Calu3 (cell line): Measurements from ENCODE around the gene CDKN2AIP. TPM values are rescaled to one million over a fixed set of nuclear protein-coding genes. Genes with fewer than 3 reads are reported as not detected.

Experiments used
- Bru-seq: library from RNA; stranded (reverse); fragments of 400-500 nt; gene quantifications from one replicate; lab custom pipeline; 2021; lab: Mats Ljungman, UMichigan
- BruChase-seq, 2 experiments: library from RNA; stranded (reverse); fragments of 400-500 nt; gene quantifications; one replicate each; lab custom pipeline; 2021; lab: Mats Ljungman, UMichigan
- BruUV-seq: library from RNA; stranded (reverse); fragments of 400-500 nt; replicated peaks from 2 replicates; lab custom pipeline; 2021; lab: Mats Ljungman, UMichigan
- CTCF ChIA-PET: fragments of 300-600 bp; sonication (Branson Sonifier 250); formaldehyde crosslinking; loops from one replicate; lab custom pipeline; 2022; ENCODE audit warnings: antibody characterized with exemption; lab: Charles Lee
- DNase-seq: peaks from one replicate; pipeline ENCODE4 v3.0.0; 2022
- H3K27ac Mint-ChIP-seq: one replicate; pipeline ENCODE4 v1.8.0; 2022; ENCODE audit warnings: mixed read lengths; ENCODE audit not compliant: unreplicated experiment
- H3K27me3 Mint-ChIP-seq: one replicate; pipeline ENCODE4 v1.8.0; 2022; ENCODE audit warnings: mixed read lengths; ENCODE audit not compliant: unreplicated experiment
- H3K36me3 Mint-ChIP-seq: one replicate; pipeline ENCODE4 v1.8.0; 2022; ENCODE audit warnings: mild to moderate bottlenecking, moderate library complexity, mixed read lengths; ENCODE audit not compliant: insufficient read depth, unreplicated experiment
- H3K4me1 Mint-ChIP-seq: one replicate; pipeline ENCODE4 v1.8.0; 2022; ENCODE audit warnings: mild to moderate bottlenecking, low read depth, mixed read lengths; ENCODE audit not compliant: unreplicated experiment
- H3K4me3 Mint-ChIP-seq: one replicate; pipeline ENCODE4 v1.8.0; 2022; ENCODE audit warnings: mild to moderate bottlenecking, low read depth, moderate library complexity, mixed read lengths; ENCODE audit not compliant: unreplicated experiment
- H3K9me3 Mint-ChIP-seq: one replicate; pipeline ENCODE4 v1.8.0; 2022; ENCODE audit warnings: low read depth, mixed read lengths; ENCODE audit not compliant: unreplicated experiment
- intact Hi-C: fragments of 100-400 bp; cut with micrococcal nuclease; formaldehyde crosslinking; loops from one replicate; pipeline ENCODE4 v1.10.0; 2022; ENCODE audit not compliant: unreplicated experiment
- long read RNA-seq: library from polyadenylated mRNA; stranded (forward); transcript quantifications from one replicate; pipeline ENCODE4 v2.0.0, GENCODE V29; 2022
- total RNA-seq: library from RNA; stranded (reverse); gene quantifications from 2 replicates; pipeline ENCODE4 v1.2.3, GENCODE V29; 2022
- TF ChIP-seq, protein P1 (sequence below): fragments of 200-600 bp; IDR thresholded peaks from one replicate; pipeline ENCODE4 v1.8.0; 2022; ENCODE audit warnings: antibody characterized with exemption; ENCODE audit not compliant: unreplicated experiment

CDKN2AIP gene, protein sequence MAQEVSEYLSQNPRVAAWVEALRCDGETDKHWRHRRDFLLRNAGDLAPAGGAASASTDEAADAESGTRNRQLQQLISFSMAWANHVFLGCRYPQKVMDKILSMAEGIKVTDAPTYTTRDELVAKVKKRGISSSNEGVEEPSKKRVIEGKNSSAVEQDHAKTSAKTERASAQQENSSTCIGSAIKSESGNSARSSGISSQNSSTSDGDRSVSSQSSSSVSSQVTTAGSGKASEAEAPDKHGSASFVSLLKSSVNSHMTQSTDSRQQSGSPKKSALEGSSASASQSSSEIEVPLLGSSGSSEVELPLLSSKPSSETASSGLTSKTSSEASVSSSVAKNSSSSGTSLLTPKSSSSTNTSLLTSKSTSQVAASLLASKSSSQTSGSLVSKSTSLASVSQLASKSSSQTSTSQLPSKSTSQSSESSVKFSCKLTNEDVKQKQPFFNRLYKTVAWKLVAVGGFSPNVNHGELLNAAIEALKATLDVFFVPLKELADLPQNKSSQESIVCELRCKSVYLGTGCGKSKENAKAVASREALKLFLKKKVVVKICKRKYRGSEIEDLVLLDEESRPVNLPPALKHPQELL
- total RNA-seq (17.2 and 17.5 TPM in 2 replicates), Bru-seq, nascent RNA (percentile 95 among the genes with signal in this experiment), BruChase-seq, experiment 1, labeled RNA remaining after a 6-hour chase (percentile 72 among the genes with signal in this experiment), BruChase-seq, experiment 2, labeled RNA remaining after a 2-hour chase (percentile 87 among the genes with signal in this experiment)
- long read RNA-seq, transcript CDKN2AIP-203 (3 exons, 2,721 nt) = major isoform, 14 of 27 reads
- long read RNA-seq, transcript CDKN2AIP-201 (3 exons, 2,646 nt) = minor isoform, 7 of 27 reads
- long read RNA-seq, partial matches to known transcripts = 1 of 27 reads
- long read RNA-seq, other reads (novel, unspliced or antisense) = 2 of 27 reads

DNA sequence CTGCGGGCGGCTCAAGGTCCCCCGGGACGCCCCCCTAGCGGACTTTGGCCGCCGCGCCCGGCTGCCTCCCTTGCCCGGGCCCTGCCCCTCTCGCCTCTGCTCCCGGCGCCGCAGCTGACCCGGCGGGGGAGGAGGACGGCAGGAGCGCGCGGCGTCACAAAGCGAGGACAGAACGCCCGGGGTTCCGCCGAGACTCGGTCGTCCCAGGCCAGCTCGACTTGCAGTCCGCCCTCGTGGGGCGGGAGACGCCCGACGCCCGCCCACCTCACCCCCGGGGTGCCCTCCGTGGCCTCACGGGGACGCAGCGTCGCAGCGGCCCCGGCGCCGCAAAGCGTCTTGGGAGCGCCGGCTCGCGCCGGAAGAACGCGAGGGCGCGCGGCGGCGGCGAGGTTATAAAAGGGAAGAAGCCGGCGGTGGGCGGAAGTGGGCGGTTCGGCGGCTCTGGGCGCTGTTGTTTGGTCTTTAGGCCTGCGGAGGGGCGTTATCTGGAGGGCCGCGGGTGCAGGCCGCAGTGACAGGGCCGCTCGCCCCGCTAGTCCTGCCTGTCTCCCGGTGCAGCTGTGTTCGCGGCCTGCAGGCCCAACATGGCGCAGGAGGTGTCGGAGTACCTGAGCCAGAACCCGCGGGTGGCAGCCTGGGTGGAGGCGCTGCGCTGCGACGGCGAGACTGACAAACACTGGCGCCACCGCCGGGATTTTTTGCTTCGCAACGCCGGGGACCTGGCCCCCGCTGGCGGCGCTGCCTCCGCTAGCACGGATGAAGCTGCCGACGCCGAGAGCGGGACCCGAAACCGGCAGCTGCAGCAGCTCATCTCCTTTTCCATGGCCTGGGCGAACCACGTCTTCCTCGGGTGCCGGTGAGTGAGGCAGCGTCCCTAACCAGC lies at the start of gene CDKN2AIP:
TSS of gene CDKN2AIP (plus strand) at position 423 of the 883 bp plus-strand sequence. CDS start at position 585, 162 bp downstream.
- peak; percentile 87 for DNase-seq
- Mint-ChIP-seq H3K36me3 (peaks cover 56% of the 10 kb centered on the region), H3K27ac (peak within 1 kb of the TSS; percentile 83), H3K4me3 (peak within 1 kb of the TSS; percentile 90), H3K9me3 (peaks cover 3% of the 10 kb centered on the region), H3K27me3 (no peaks in the 10 kb centered on the region), H3K4me1 (peaks cover 25% of the 10 kb centered on the region)
- CTCF ChIA-PET = interaction anchor here (1.3 to 2.5 kb wide), 4 partner anchors 21 to 37 kb away, joined by 3 to 11 read pairs (median 4); no protein-coding TSS in a partner anchor
- TF ChIP-seq, protein P1, sequence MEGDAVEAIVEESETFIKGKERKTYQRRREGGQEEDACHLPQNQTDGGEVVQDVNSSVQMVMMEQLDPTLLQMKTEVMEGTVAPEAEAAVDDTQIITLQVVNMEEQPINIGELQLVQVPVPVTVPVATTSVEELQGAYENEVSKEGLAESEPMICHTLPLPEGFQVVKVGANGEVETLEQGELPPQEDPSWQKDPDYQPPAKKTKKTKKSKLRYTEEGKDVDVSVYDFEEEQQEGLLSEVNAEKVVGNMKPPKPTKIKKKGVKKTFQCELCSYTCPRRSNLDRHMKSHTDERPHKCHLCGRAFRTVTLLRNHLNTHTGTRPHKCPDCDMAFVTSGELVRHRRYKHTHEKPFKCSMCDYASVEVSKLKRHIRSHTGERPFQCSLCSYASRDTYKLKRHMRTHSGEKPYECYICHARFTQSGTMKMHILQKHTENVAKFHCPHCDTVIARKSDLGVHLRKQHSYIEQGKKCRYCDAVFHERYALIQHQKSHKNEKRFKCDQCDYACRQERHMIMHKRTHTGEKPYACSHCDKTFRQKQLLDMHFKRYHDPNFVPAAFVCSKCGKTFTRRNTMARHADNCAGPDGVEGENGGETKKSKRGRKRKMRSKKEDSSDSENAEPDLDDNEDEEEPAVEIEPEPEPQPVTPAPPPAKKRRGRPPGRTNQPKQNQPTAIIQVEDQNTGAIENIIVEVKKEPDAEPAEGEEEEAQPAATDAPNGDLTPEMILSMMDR = no peak
- intact Hi-C loops = no loop called here
- no TSS peak for BruUV-seq

DNA sequence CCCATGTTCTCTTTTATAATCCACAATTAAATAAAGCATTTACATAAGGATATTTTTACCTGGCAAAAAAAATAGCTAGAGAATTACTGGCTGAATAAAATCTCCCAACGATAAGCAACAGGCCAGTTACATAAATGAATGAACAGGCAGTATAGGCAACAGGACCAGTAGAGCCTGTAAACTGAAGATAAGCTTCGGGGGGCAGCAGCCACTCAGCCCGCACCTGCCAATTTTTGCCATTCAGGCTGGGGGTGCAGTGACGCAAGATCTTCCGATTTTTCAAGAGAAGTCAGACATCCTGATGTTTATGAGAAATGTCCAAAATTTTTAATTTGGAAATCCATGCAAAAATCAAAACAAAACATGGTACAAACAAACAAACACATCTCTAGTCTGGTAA lies 49.0 kb upstream of the CDKN2AIP start:
- H3K27ac Mint-ChIP-seq = no peak overlapping the region
- TF ChIP-seq, protein P1 = no peak
- peaks cover 28% of the 10 kb centered on the region for H3K4me1 Mint-ChIP-seq
- no peak overlapping the region for H3K4me3 Mint-ChIP-seq
- CTCF ChIA-PET = no interaction called here
- DNase-seq = no peak
- no peaks in the 10 kb centered on the region for H3K9me3 Mint-ChIP-seq
- H3K27me3 Mint-ChIP-seq = no peaks in the 10 kb centered on the region
- intact Hi-C loops = no loop called here
- no TSS peak for BruUV-seq
- H3K36me3 Mint-ChIP-seq = peaks cover 4% of the 10 kb centered on the region

DNA sequence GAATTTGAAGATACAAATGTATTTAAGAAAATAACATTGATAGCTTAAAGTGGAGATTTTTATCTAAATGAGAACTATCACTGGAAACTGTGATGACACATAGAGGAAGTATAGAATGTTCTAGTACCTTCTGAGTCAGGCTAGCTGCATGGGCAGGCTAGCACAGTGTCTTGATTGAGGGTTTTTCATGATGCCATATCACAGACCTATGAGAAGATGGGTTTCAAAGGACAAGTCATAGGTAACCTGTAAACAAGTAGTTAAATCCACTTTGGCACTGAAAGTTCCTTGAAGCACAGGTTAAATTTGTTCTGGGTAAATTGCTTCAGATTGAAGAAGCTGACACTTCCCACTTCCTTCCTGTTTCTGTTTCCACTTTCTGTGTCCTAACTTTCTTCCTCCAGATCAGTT lies 48.2 kb upstream of the CDKN2AIP start:
- intact Hi-C loops = no loop called here
- H3K9me3 Mint-ChIP-seq = no peaks in the 10 kb centered on the region
- H3K27me3 Mint-ChIP-seq = no peaks in the 10 kb centered on the region
- peaks cover 4% of the 10 kb centered on the region for H3K36me3 Mint-ChIP-seq
- CTCF ChIA-PET = no interaction called here
- peaks cover 20% of the 10 kb centered on the region for H3K4me1 Mint-ChIP-seq
- DNase-seq = no peak
- no peak overlapping the region for H3K27ac Mint-ChIP-seq
- TF ChIP-seq, protein P1 = no peak
- no peak overlapping the region for H3K4me3 Mint-ChIP-seq
- BruUV-seq = no TSS peak
